GM12891 (cell line): ENCODE results near the gene PCDH15.

Experiments used
- DNase-seq: peaks from one replicate; pipeline ENCODE4 v3.0.0; 2011; ENCODE audit warnings: low spot score; ENCODE audit not compliant: insufficient read length
- FAIRE-seq: peaks from 2 replicates; lab custom pipeline; 2011; peaks lifted over from hg19 to GRCh38; lab: Jason Lieb, UNC
- PAX5 ChIP-seq: IDR thresholded peaks from 2 replicates; pipeline ENCODE4 v1.6.1; 2011; ENCODE audit warnings: low read length, moderate library complexity, mild to moderate bottlenecking; ENCODE audit not compliant: insufficient read depth, severe bottlenecking
- POLR2A ChIP-seq: IDR thresholded peaks from 2 replicates; pipeline ENCODE4 v1.6.1; 2011; ENCODE audit warnings: low read depth, low read length, control low read depth
- POLR2AphosphoS5 ChIP-seq: IDR thresholded peaks from 2 replicates; pipeline ENCODE4 v1.6.1; 2011; ENCODE audit warnings: low read depth, low read length, control low read depth
- POU2F2 ChIP-seq: IDR thresholded peaks from 2 replicates; pipeline ENCODE4 v1.6.1; 2011; ENCODE audit warnings: low read depth, mild to moderate bottlenecking, control low read depth, low read length, moderate library complexity
- SPI1 ChIP-seq: IDR thresholded peaks from 2 replicates; pipeline ENCODE4 v1.6.1; 2011; ENCODE audit warnings: low read depth, low read length, control low read depth
- TAF1 ChIP-seq: IDR thresholded peaks from 2 replicates; pipeline ENCODE4 v1.6.1; 2011; ENCODE audit warnings: low read depth, low read length, control low read depth

The PCDH15 gene

DNA sequence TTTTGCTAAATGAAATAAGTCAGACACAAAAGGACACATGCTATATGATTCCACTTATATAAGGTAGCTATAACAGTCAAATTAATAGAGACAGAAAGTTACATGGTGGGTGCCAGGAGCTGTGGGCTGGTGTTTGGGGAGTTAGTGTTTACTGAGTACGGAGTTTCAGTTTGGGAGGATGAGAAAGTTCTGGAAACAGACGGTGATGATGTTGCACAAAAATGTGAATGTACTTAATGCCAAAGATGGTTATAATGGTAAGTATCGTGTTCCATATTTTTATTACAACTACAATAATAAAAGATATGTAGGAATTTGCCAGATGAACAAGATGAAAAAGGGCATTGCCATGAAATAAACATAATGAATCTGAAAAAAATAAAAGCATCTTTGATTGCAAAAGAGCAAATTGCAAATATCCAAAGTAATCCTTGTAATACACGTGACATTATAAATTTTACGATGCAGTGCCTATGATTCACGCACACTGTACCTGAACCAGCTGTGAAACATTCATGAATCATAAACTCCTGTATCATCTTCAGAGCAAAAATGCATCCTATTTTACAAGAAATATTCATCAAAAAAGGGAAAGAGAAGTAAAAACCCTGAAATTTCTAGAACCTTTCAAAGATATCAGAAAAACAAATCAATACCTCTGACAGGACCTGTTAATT lies 676.7 kb downstream of the PCDH15 start:
- DNase-seq (no peak), FAIRE-seq (no peak)
- TF ChIP-seq TAF1, result no peak
- TF ChIP-seq SPI1, result no peak
- TF ChIP-seq POLR2A, result no peak
- TF ChIP-seq POLR2AphosphoS5, result no peak
- TF ChIP-seq POU2F2, result no peak
- no peak for TF ChIP-seq PAX5

- TF ChIP-seq PAX5, result no peak
- TF ChIP-seq POLR2A, result no peak
- no peak for TF ChIP-seq SPI1
- DNase-seq (no peak), FAIRE-seq (no peak)
Measured at GRCh38 chr10:54120806-54121205, 680.2 kb downstream of the PCDH15 start.

DNA sequence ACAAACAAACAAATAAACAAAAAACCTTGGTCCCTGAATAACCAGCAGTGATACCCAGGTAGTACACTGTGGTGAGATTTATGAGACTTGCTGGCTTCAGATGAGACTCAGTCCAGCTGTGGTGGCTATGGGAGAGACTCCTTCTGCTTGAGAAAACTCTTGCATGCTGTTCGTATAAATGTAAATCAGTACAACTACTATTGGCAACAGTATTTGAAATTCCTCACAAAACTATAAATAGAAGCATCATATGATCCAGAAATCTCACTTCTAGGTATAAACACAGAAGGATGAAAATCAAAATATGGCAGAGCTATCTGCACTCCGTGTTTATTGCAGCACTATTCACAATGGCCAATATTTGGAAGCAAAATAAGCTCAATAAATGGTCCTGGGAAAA lies 692.1 kb downstream of the PCDH15 start:
- TF ChIP-seq SPI1, result no peak
- TF ChIP-seq TAF1, result no peak
- no peak for TF ChIP-seq POLR2A
- no peak for TF ChIP-seq POLR2AphosphoS5
- no peak for TF ChIP-seq PAX5
- TF ChIP-seq POU2F2, result no peak
- no peak for FAIRE-seq

GRCh38 chr10:54096892-54097291 lies 704.1 kb downstream of the PCDH15 start:
- FAIRE-seq (no peak), DNase-seq (no peak)
- TF ChIP-seq SPI1, result no peak
- no peak for TF ChIP-seq POU2F2
- TF ChIP-seq TAF1, result no peak
- TF ChIP-seq PAX5, result no peak
- TF ChIP-seq POLR2AphosphoS5, result no peak
- no peak for TF ChIP-seq POLR2A

More for the DNA sequence above, 692.1 kb downstream of the PCDH15 start:
- no peak for DNase-seq

- FAIRE-seq (no peak), DNase-seq (no peak)
- TF ChIP-seq SPI1 (no peak), POLR2AphosphoS5 (no peak), POLR2A (no peak), PAX5 (no peak), TAF1 (no peak), POU2F2 (no peak)
Measured at GRCh38 chr10:54094321-54094720, 706.7 kb downstream of the PCDH15 start.

- no peak for DNase-seq
- TF ChIP-seq PAX5 (no peak), POU2F2 (no peak), SPI1 (no peak), POLR2A (no peak), POLR2AphosphoS5 (no peak), TAF1 (no peak)
- no peak for FAIRE-seq
Measured at GRCh38 chr10:54091237-54091636, 709.8 kb downstream of the PCDH15 start.

GRCh38 chr10:54081950-54082349 lies 719.1 kb downstream of the PCDH15 start:
- FAIRE-seq (no peak), DNase-seq (no peak)
- TF ChIP-seq POLR2A (no peak), TAF1 (no peak), POU2F2 (no peak), SPI1 (no peak), PAX5 (no peak), POLR2AphosphoS5 (no peak)

- no peak for DNase-seq
- TF ChIP-seq POU2F2 (no peak), POLR2A (no peak), PAX5 (no peak), POLR2AphosphoS5 (no peak), TAF1 (no peak), SPI1 (no peak)
- no peak for FAIRE-seq
Measured at GRCh38 chr10:54067361-54067760, 733.7 kb downstream of the PCDH15 start.

- DNase-seq (no peak), FAIRE-seq (no peak)
- TF ChIP-seq POU2F2, result no peak
- no peak for TF ChIP-seq SPI1
- TF ChIP-seq PAX5, result no peak
- no peak for TF ChIP-seq POLR2A
- TF ChIP-seq POLR2AphosphoS5, result no peak
- no peak for TF ChIP-seq TAF1
Measured at GRCh38 chr10:54066646-54067045, 734.4 kb downstream of the PCDH15 start.

GRCh38 chr10:54065106-54065505 lies 735.9 kb downstream of the PCDH15 start:
- TF ChIP-seq PAX5 (no peak), SPI1 (peak; percentile 57), POU2F2 (no peak), TAF1 (no peak), POLR2A (no peak)
- DNase-seq, result no peak
- FAIRE-seq, result no peak
